K562 (cell line): ENCODE data around the gene USP8. TPM values are rescaled to one million over a fixed set of nuclear protein-coding genes. Genes with fewer than 3 reads are reported as not detected.

Experiments
- ATAC-seq: fragments of 200-7000 bp; cut with Tn5 transposase; 3 replicates; pipeline ENCODE4 v1.9.1; 2020; ENCODE audit warnings: moderate library complexity
- BruUV-seq: library from RNA; stranded (reverse); fragments of 400-500 nt; replicated peaks from 2 replicates; lab custom pipeline; 2021; lab: Mats Ljungman, UMichigan
- CTCF ChIA-PET: fragments of 300-600 bp; formaldehyde crosslinking; extraction: SDS; loops from one replicate; lab custom pipeline; 2021; ENCODE audit warnings: low intra/inter-chr PET ratio; lab: Yijun Ruan, JAX
- POLR2A ChIA-PET: fragments of 300-600, 350-650 bp; sonication (Branson Sonifier 250); formaldehyde crosslinking; extraction: SDS; loops from one replicate; lab custom pipeline; 2021; ENCODE audit warnings: antibody characterized with exemption, inconsistent platforms; lab: Yijun Ruan, JAX
- DNase-seq, 4 experiments: peaks; one replicate each; pipeline versions ENCODE4 v3.0.0 to v3.0.0-alpha.2; 2011 to 2018; ENCODE audit warnings: low spot score in 3 of 4, mixed read lengths in 3 of 4; ENCODE audit errors: extremely low read depth in 1 of 4
- FAIRE-seq: peaks from 2 replicates; lab custom pipeline; 2011; peaks lifted over from hg19 to GRCh38; lab: Jason Lieb, UNC
- H2AFZ ChIP-seq: 2 replicates; pipeline ENCODE4 v1.6.0; 2011; ENCODE audit warnings: low read depth, low read length, control low read depth, inconsistent platforms
- H3K27ac ChIP-seq: fragments of 200-600 bp; 3 replicates; pipeline ENCODE4 v1.8.0; 2011; ENCODE audit warnings: low read depth, mild to moderate bottlenecking, control low read depth, inconsistent platforms, low read length, moderate library complexity, mixed read lengths; ENCODE audit errors: extremely low read depth
- H3K27me3 ChIP-seq, 2 experiments: fragments of 300-600 bp in 1 of 2; 2 replicates in 1 of 2; 3 replicates in 1 of 2; pipeline versions ENCODE4 v1.6.0 to v1.8.0; 2011; ENCODE audit warnings: inconsistent platforms in 2 of 2, low read length in 2 of 2, mild to moderate bottlenecking in 1 of 2, mixed read lengths in 1 of 2, moderate library complexity in 1 of 2; ENCODE audit not compliant: control insufficient read depth in 2 of 2, insufficient read depth in 2 of 2
- H3K36me3 ChIP-seq: fragments of 300-600 bp; 3 replicates; pipeline ENCODE4 v1.8.0; 2011; ENCODE audit warnings: mild to moderate bottlenecking, low read length, inconsistent platforms; ENCODE audit not compliant: control insufficient read depth, insufficient read depth
- H3K4me1 ChIP-seq, 2 experiments: fragments of 200-600 bp in 1 of 2; replicated peaks in 1 of 2; 2 replicates in 1 of 2; 3 replicates in 1 of 2; pipeline versions ENCODE4 v1.5.1 to v1.8.0; 2011; ENCODE audit warnings: inconsistent platforms in 2 of 2, low read length in 2 of 2, mild to moderate bottlenecking in 1 of 2, mixed read lengths in 1 of 2, moderate library complexity in 1 of 2; ENCODE audit not compliant: control insufficient read depth in 2 of 2, insufficient read depth in 2 of 2
- H3K4me2 ChIP-seq: 2 replicates; pipeline ENCODE4 v1.6.1; 2011; ENCODE audit warnings: low read length, control low read depth, inconsistent platforms, mixed read lengths; ENCODE audit not compliant: insufficient read depth
- H3K4me3 ChIP-seq: fragments of 200-600 bp; sonication (generic), shearing (Covaris generic); 2 replicates; pipeline ENCODE4 v1.5.1; 2016; ENCODE audit warnings: control low read depth, inconsistent platforms
- H3K79me2 ChIP-seq: fragments of 200-600 bp; 3 replicates; pipeline ENCODE4 v1.8.0; 2011; ENCODE audit warnings: low read length, inconsistent platforms; ENCODE audit not compliant: control insufficient read depth, insufficient read depth
- H3K9ac ChIP-seq, 2 experiments: 2 replicates each; pipeline versions ENCODE4 v1.6.0 to v1.6.1; 2011; ENCODE audit warnings: low read depth in 2 of 2, low read length in 2 of 2, control low read depth in 1 of 2, inconsistent platforms in 1 of 2, mild to moderate bottlenecking in 1 of 2, mixed read lengths in 1 of 2; ENCODE audit not compliant: insufficient read depth in 1 of 2
- H3K9me1 ChIP-seq: one replicate; pipeline ENCODE4 v1.6.0; 2011; ENCODE audit warnings: inconsistent platforms, mild to moderate bottlenecking, low read length, moderate library complexity; ENCODE audit not compliant: control insufficient read depth, insufficient read depth
- H3K9me3 ChIP-seq: replicated peaks from 2 replicates; pipeline ENCODE4 v1.5.1; 2011; ENCODE audit warnings: low read depth, low read length, inconsistent platforms; ENCODE audit not compliant: control insufficient read depth, insufficient read depth
- H4K20me1 ChIP-seq: replicated peaks from 2 replicates; pipeline ENCODE4 v1.6.1; 2011; ENCODE audit warnings: low read length, inconsistent platforms, mixed read lengths; ENCODE audit not compliant: control insufficient read depth, insufficient read depth
- PRMT5 ChIP-seq: sonication (generic); formaldehyde crosslinking; IDR thresholded peaks from 2 replicates; pipeline ENCODE4 v1.5.0; 2020; ENCODE audit warnings: missing genetic modification reagents
- ZFX ChIP-seq: sonication (generic); formaldehyde crosslinking; IDR thresholded peaks from 2 replicates; pipeline ENCODE4 v1.8.0; 2022; ENCODE audit warnings: mild to moderate bottlenecking, missing genetic modification reagents, moderate library complexity
- ZNF143 ChIP-seq: sonication (generic); formaldehyde crosslinking; IDR thresholded peaks from 2 replicates; pipeline ENCODE4 v1.9.0; 2022; ENCODE audit warnings: mild to moderate bottlenecking, missing genetic modification reagents
- ZNF324 ChIP-seq: fragments of 250-450 bp; sonication (Bioruptor Pico); IDR thresholded peaks from 2 replicates; pipeline ENCODE4 v1.4.0; 2020; ENCODE audit warnings: mild to moderate bottlenecking
- WGBS: fragments of 100-300 bp; shearing (Covaris generic); methylation state at CpG from one replicate; pipeline ENCODE4 v1.1.6; 2016; ENCODE audit warnings: low coverage, mixed read lengths; ENCODE audit not compliant: insufficient coverage; ENCODE audit errors: missing lambda C conversion rate; 5-methylcytosine and 5-hydroxymethylcytosine counted together
- in situ Hi-C: fragments of 300-500 bp; cut with MboI; formaldehyde crosslinking; loops from 4 replicates; pipeline ENCODE4 v1.15.0; 2018; ENCODE audit warnings: inconsistent platforms, mixed read lengths
- intact Hi-C: fragments of 100-400 bp; cut with micrococcal nuclease; formaldehyde crosslinking; loops from 2 replicates; pipeline ENCODE4 v1.14.2; 2022
- polyA plus RNA-seq, 8 experiments: library from polyadenylated mRNA; depleted of rRNA in 4 of 8; stranded (reverse) in 5 of 8; unstranded in 3 of 8; fragments of >200 nt; fragmentation: Nextera tagmentation in 2 of 8; fragmentation: Illumina TruSeq in 1 of 8; extraction: Ambion mirVana in 2 of 8; extraction: Trizol in 1 of 8; gene quantifications; 2 replicates each; pipeline versions ENCODE4 v1.2.1 to v1.2.3, GENCODE V29; 2011 to 2014; ENCODE audit warnings: inconsistent platforms in 1 of 8, missing spikeins in 1 of 8
- total RNA-seq, 7 experiments: library from RNA; depleted of rRNA in 6 of 7; stranded (reverse); fragments of >200 nt in 6 of 7; fragmentation: Illumina TruSeq in 2 of 7; extraction: Trizol in 2 of 7; gene quantifications; 2 replicates each; pipeline versions ENCODE4 v1.2.1 to v1.2.3, GENCODE V29; 2011 to 2021; ENCODE audit warnings: low replicate concordance in 1 of 7
- TF ChIP-seq, protein P1 (sequence below), 2 experiments: fragments of 450-650 bp in 1 of 2; sonication (generic) in 1 of 2; formaldehyde crosslinking in 1 of 2; IDR thresholded peaks in 1 of 2; conservative IDR thresholded peaks in 1 of 2; 2 replicates each; pipeline versions ENCODE4 v1.6.1 to v1.8.1; 2016 to 2023; ENCODE audit warnings: mild to moderate bottlenecking in 2 of 2, moderate library complexity in 2 of 2, inconsistent platforms in 1 of 2, missing genetic modification reagents in 1 of 2

USP8 gene
- total and polyA plus RNA-seq, 9 of the 15 experiments (the other 6 are each of a cell fraction or from before 2014, with no cell fraction given) = 35.1 to 58.4 (median 46.1) TPM

DNA sequence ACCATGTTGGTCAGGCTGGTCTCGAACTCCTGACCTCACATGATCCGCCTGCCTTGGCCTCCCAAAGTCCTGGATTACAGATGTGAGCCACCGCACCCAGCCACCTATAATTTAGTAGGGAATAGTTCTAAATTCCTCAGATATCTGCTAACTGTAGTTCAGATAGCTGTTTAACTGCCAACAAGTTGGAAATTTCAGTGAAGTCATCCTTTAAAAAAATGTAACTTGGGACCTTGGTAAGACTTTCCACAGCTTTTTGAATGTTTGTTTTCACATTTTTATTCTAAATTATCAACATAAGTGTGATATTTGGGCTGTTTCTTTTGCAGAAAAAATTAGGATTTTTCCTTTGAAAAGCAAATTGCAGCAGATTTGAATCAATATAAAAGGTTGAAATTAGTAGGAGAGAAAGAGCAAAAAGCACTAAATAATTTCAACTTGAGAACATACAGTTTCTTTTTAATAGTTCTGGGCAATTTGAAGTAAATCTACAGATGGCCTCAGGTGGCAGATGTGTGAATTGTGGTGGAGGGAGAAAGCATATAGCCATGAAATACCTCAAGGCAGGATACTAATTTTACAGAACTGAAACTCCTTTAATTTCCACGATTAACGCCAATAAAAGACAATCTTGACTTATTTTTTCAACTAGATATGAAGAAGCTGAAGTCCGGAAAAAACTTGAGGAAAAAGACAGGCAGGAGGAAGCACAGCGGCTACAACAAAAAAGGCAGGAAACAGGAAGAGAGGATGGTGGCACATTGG lies 34.3 kb downstream of the USP8 start:
- DNase-seq = no peak
- in situ Hi-C loops = no loop called here

More for the DNA sequence above, 34.3 kb downstream of the USP8 start:
- POLR2A ChIA-PET = no interaction called here
- TF ChIP-seq, protein P1, sequence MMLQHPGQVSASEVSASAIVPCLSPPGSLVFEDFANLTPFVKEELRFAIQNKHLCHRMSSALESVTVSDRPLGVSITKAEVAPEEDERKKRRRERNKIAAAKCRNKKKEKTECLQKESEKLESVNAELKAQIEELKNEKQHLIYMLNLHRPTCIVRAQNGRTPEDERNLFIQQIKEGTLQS (IDR thresholded peaks at IDR 0.05) = no peak
- TF ChIP-seq, protein P1 (CRISPR knock-in tag; conservative IDR thresholded peaks at IDR 0.05) = no peak
- TF ChIP-seq ZNF324 (no peak), ZFX (no peak), PRMT5 (CRISPR knock-in tag) (no peak), ZNF143 (CRISPR knock-in tag) (no peak)
- H3K27me3 ChIP-seq = no peaks in the 10 kb centered on the region
- H3K79me2 ChIP-seq = peaks cover 6% of the 10 kb centered on the region; the same call in 1 of the 3 replicates
- ATAC-seq (no peak), FAIRE-seq (no peak)
- no peaks in the 10 kb centered on the region for H3K9me1 ChIP-seq
- no peak overlapping the region for H3K9ac ChIP-seq
- no peaks in the 10 kb centered on the region for H3K9me3 ChIP-seq
- no peaks in the 10 kb centered on the region for H4K20me1 ChIP-seq
- peaks cover 72% of the 10 kb centered on the region for H3K36me3 ChIP-seq
- 90% methylated on average over 7 of the region's 7 CpGs for WGBS
- BruUV-seq = no TSS peak
- CTCF ChIA-PET = no interaction called here
- H2AFZ ChIP-seq = no peak overlapping the region
- H3K4me3 ChIP-seq = no peak overlapping the region
- no peak overlapping the region for H3K4me2 ChIP-seq
- H3K27ac ChIP-seq = no peak overlapping the region
- no peaks in the 10 kb centered on the region for H3K4me1 ChIP-seq
- intact Hi-C loops = no loop called here
